Left lung (tissue), 10 donors: Measurements from ENCODE around the gene ZNF695. TPM values are rescaled to one million over a fixed set of nuclear protein-coding genes. Genes with fewer than 3 reads are reported as not detected.

Source experiments
- ATAC-seq: fragments of 200-7000 bp; cut with Tn5 transposase; one replicate; pipeline ENCODE4 v1.9.1; 2020; ENCODE audit warnings: moderate library complexity
- DNase-seq, 4 donors: peaks; one replicate each; pipeline ENCODE4 v3.0.0-alpha.2; 2013 to 2020
- H3K27ac ChIP-seq, 2 donors: fragments of 200-600 bp; sonication (generic) in 1 of 2; one replicate each; pipeline versions ENCODE4 v1.5.0 to v1.8.0; 2020 to 2021
- H3K27me3 ChIP-seq, 2 donors: fragments of 200-600 bp; sonication (generic) in 1 of 2; one replicate each; pipeline versions ENCODE4 v1.5.0 to v1.8.0; 2020 to 2021
- H3K36me3 ChIP-seq, 2 donors: fragments of 200-600 bp; sonication (generic) in 1 of 2; one replicate each; pipeline versions ENCODE4 v1.5.0 to v1.8.0; 2020 to 2021
- H3K4me1 ChIP-seq, 2 donors: fragments of 200-600 bp; one replicate each; pipeline ENCODE4 v1.8.0; 2021
- H3K4me3 ChIP-seq, 2 donors: fragments of 200-600 bp; sonication (generic) in 1 of 2; one replicate each; pipeline versions ENCODE4 v1.5.0 to v1.8.0; 2020 to 2021; ENCODE audit warnings: mild to moderate bottlenecking in 1 of 2
- H3K9me3 ChIP-seq, 2 donors: fragments of 200-600 bp; sonication (generic) in 1 of 2; one replicate each; pipeline versions ENCODE4 v1.5.0 to v1.8.0; 2020 to 2021
- CTCF ChIP-seq, 2 donors: fragments of 200-600 bp; sonication (generic) in 1 of 2; IDR thresholded peaks; one replicate each; pipeline versions ENCODE4 v1.5.0 to v1.8.0; 2021; ENCODE audit warnings: antibody characterized with exemption in 2 of 2
- intact Hi-C, 2 donors: fragments of 100-400 bp; cut with DNase I; formaldehyde crosslinking; loops; one replicate each; pipeline versions ENCODE4 v1.11.2 to v1.14.2; 2022
- polyA plus RNA-seq, 6 donors: library from polyadenylated mRNA; unstranded; fragments of 120-200 nt; gene quantifications; one replicate each; pipeline ENCODE4 v1.2.1, GENCODE V29; 2013; ENCODE audit not compliant: insufficient read length in 6 of 6
- total RNA-seq, 2 donors: library from RNA; stranded (reverse); fragmentation: NEBNext Ultra II Directional; extraction: Animal tissue kit (Norgen Biotek cat#: 25700); gene quantifications; one replicate each; pipeline ENCODE4 v1.2.1, GENCODE V29; 2021
- donor health status: DM: no; HTN: yes; CAD: no.
- donor health status: DM: no; HTN: no; CAD: no.

Gene ZNF695
- total and polyA plus RNA-seq, 8 donors = 0.13 to 5.5 (median 3.2) TPM

- no peak for TF ChIP-seq CTCF (IDR thresholded peaks at IDR 0.05)
- H3K4me3 ChIP-seq = no peak overlapping the region
- intact Hi-C loops = no loop called here
- no peak for ATAC-seq
- no peak overlapping the region for H3K27ac ChIP-seq
- H3K27me3 ChIP-seq = no peaks in the 10 kb centered on the region
- no peak for DNase-seq
- H3K9me3 ChIP-seq = no peaks in the 10 kb centered on the region
- H3K4me1 ChIP-seq = no peaks in the 10 kb centered on the region
- H3K36me3 ChIP-seq = no peaks in the 10 kb centered on the region
Measured at GRCh38 chr1:246946366-246946765, 61.5 kb downstream of the ZNF695 start.

Other genes starting within 250 kb of the ZNF695 start
- 10 to 100 TPM; 22.4 to 30.8 TPM for gene AHCTF1, start 76.1 kb downstream of the ZNF695 start, total RNA-seq
- gene AHCTF1, start 76.1 kb downstream of the ZNF695 start, polyA plus RNA-seq = 10 to 100 TPM; 43.8 to 62.5 (median 50.0) TPM
- 1 to 10 TPM; 3.4 to 3.8 TPM for gene ZNF670, start 70.8 kb upstream of the ZNF695 start, total RNA-seq
- 1 to 10 TPM; 4.8 to 6.5 (median 6.0) TPM for gene ZNF670, start 70.8 kb upstream of the ZNF695 start, polyA plus RNA-seq
- 1 to 10 TPM; 6.9 to 7.1 TPM for gene ZNF669, start 96.3 kb upstream of the ZNF695 start, total RNA-seq
- gene ZNF669, start 96.3 kb upstream of the ZNF695 start, polyA plus RNA-seq = 10 to 100 TPM in 5 of 6 donors, 1 to 10 TPM in 1; 9.6 to 12.3 (median 10.9) TPM
- gene ZNF124, start 164.0 kb upstream of the ZNF695 start, total RNA-seq = 10 to 100 TPM; 22.9 to 26.5 TPM
- gene ZNF124, start 164.0 kb upstream of the ZNF695 start, polyA plus RNA-seq = 10 to 100 TPM; 16.3 to 19.1 (median 17.1) TPM
- not detected for gene VN1R5, start 248.0 kb upstream of the ZNF695 start, total RNA-seq
- under 1 TPM in 1 of 6 donors, not detected in 5; 0.11 TPM for gene VN1R5, start 248.0 kb upstream of the ZNF695 start, polyA plus RNA-seq